GM12878 (cell line): ENCODE measurements around the gene SSNA1. TPM values are rescaled to one million over a fixed set of nuclear protein-coding genes. Genes with fewer than 3 reads are reported as not detected.

Source experiments
- ATAC-seq: fragments of 200-7000 bp; cut with Tn5 transposase; 3 replicates; pipeline ENCODE4 v1.9.1; 2020; ENCODE audit warnings: mild to moderate bottlenecking, moderate library complexity
- BruUV-seq: library from RNA; stranded (reverse); fragments of 400-500 nt; replicated peaks from 2 replicates; lab custom pipeline; 2021; lab: Mats Ljungman, UMichigan
- CTCF ChIA-PET: fragments of 300-600 bp; sonication (Branson Sonifier 250); formaldehyde crosslinking; extraction: SDS; loops from one replicate; lab custom pipeline; 2021; ENCODE audit warnings: inconsistent platforms; lab: Yijun Ruan, JAX
- POLR2A ChIA-PET: fragments of 350-600 bp; formaldehyde crosslinking; extraction: SDS; loops from one replicate; lab custom pipeline; 2021; ENCODE audit warnings: inconsistent platforms; lab: Charles Lee
- RAD21 ChIA-PET: fragments of 300-600 bp; sonication (Branson Sonifier 250); formaldehyde crosslinking; loops from one replicate; lab custom pipeline; 2023; ENCODE audit warnings: antibody characterized with exemption; ENCODE audit not compliant: unreplicated experiment; lab: Charles Lee
- SMC1A ChIA-PET: fragments of 300-600 bp; sonication (Branson Sonifier 250); formaldehyde crosslinking; loops from one replicate; lab custom pipeline; 2023; ENCODE audit not compliant: unreplicated experiment, uncharacterized antibody; lab: Charles Lee
- DNase-seq: peaks from one replicate; pipeline ENCODE4 v3.0.0-alpha.2; 2011; ENCODE audit warnings: low read depth, low spot score
- FAIRE-seq: peaks from 3 replicates; lab custom pipeline; 2011; peaks lifted over from hg19 to GRCh38; lab: Jason Lieb, UNC
- H2AFZ ChIP-seq: 2 replicates; pipeline ENCODE4 v1.6.0; 2011; ENCODE audit warnings: low read depth, low read length, control low read depth; ENCODE audit not compliant: control insufficient read depth
- H3K27ac ChIP-seq: 2 replicates; pipeline ENCODE4 v1.5.1; 2011; ENCODE audit warnings: control low read depth; ENCODE audit not compliant: control insufficient read depth, insufficient read depth
- H3K27me3 ChIP-seq, 2 experiments: replicated peaks in 1 of 2; 2 replicates each; pipeline versions ENCODE4 v1.6.0 to v1.6.1; 2011; ENCODE audit warnings: low read length in 1 of 2; ENCODE audit not compliant: control insufficient read depth in 2 of 2, insufficient read depth in 2 of 2
- H3K36me3 ChIP-seq, 2 experiments: 2 replicates each; pipeline ENCODE4 v1.5.1; 2011; ENCODE audit warnings: low read length in 1 of 2; ENCODE audit not compliant: control insufficient read depth in 2 of 2, insufficient read depth in 2 of 2
- H3K4me1 ChIP-seq: 2 replicates; pipeline ENCODE4 v1.6.1; 2011; ENCODE audit warnings: mild to moderate bottlenecking, low read length, moderate library complexity, mixed read lengths; ENCODE audit not compliant: control insufficient read depth, insufficient read depth
- H3K4me2 ChIP-seq: 2 replicates; pipeline ENCODE4 v1.6.0; 2011; ENCODE audit warnings: control low read depth; ENCODE audit not compliant: control insufficient read depth, insufficient read depth
- H3K4me3 ChIP-seq: fragments of 200-600 bp; sonication (generic); 2 replicates; pipeline ENCODE4 v1.5.1; 2016
- H3K79me2 ChIP-seq: 2 replicates; pipeline ENCODE4 v1.6.0; 2011; ENCODE audit warnings: low read length; ENCODE audit not compliant: control insufficient read depth, insufficient read depth
- H3K9ac ChIP-seq: 2 replicates; pipeline ENCODE4 v1.8.0; 2011; ENCODE audit warnings: low read length, control low read depth, mixed read lengths; ENCODE audit not compliant: control insufficient read depth, insufficient read depth
- H3K9me3 ChIP-seq: replicated peaks from 3 replicates; pipeline ENCODE4 v1.5.1; 2011; ENCODE audit warnings: mild to moderate bottlenecking, low read length; ENCODE audit not compliant: control insufficient read depth, insufficient read depth
- H4K20me1 ChIP-seq: 2 replicates; pipeline ENCODE4 v1.6.0; 2011; ENCODE audit not compliant: control insufficient read depth, insufficient read depth
- ATF7 ChIP-seq: fragments of 450-650 bp; IDR thresholded peaks from 2 replicates; pipeline ENCODE4 v1.6.1; 2016; ENCODE audit warnings: low read depth, mild to moderate bottlenecking
- POLR2A ChIP-seq: IDR thresholded peaks from 2 replicates; pipeline ENCODE4 v1.6.1; 2011; ENCODE audit warnings: low read depth, mild to moderate bottlenecking, low read length
- SIN3A ChIP-seq: IDR thresholded peaks from 2 replicates; pipeline ENCODE4 v1.6.1; 2012; ENCODE audit warnings: low read depth, low read length, improper control_type of control experiment
- WGBS: methylation state at CpG from one replicate; pipeline ENCODE4 v1.1.6; 2016; ENCODE audit warnings: low lambda C conversion rate; ENCODE audit not compliant: insufficient replicate concordance, insufficient coverage; ENCODE audit errors: missing lambda C conversion rate; 5-methylcytosine and 5-hydroxymethylcytosine counted together
- in situ Hi-C: fragments of 300-500 bp; cut with MboI; formaldehyde crosslinking; loops from 9 replicates; pipeline ENCODE4 v1.14.3; 2018; ENCODE audit warnings: mixed read lengths
- intact Hi-C: fragments of 100-400 bp; cut with micrococcal nuclease; formaldehyde crosslinking; loops from one replicate; pipeline ENCODE4 v1.14.2; 2022; ENCODE audit not compliant: unreplicated experiment
- polyA plus RNA-seq, 11 experiments: library from polyadenylated mRNA; depleted of rRNA in 4 of 11; unstranded in 6 of 11; stranded (reverse) in 5 of 11; fragments of >200 nt; fragmentation: Nextera tagmentation in 4 of 11; fragmentation: Illumina TruSeq in 1 of 11; extraction: Ambion mirVana in 4 of 11; extraction: Trizol in 1 of 11; gene quantifications; 1 replicate in 1 of 11; 2 replicates in 10 of 11; pipeline versions ENCODE4 v1.2.1 to v1.2.3, GENCODE V29; 2011 to 2016; ENCODE audit warnings: inconsistent platforms in 2 of 11, missing spikeins in 2 of 11, low read depth in 1 of 11
- total RNA-seq, 4 experiments: library from RNA; depleted of rRNA in 3 of 4; stranded (reverse); fragments of >200 nt in 3 of 4; fragmentation: Illumina TruSeq in 1 of 4; extraction: Trizol in 1 of 4; gene quantifications; 2 replicates each; pipeline versions ENCODE4 v1.2.1 to v1.2.3, GENCODE V29; 2013 to 2021
- TF ChIP-seq, protein P1 (sequence below): IDR thresholded peaks from 2 replicates; pipeline ENCODE4 v1.6.1; 2012; ENCODE audit warnings: improper control_type of control experiment, low read depth, low read length; ENCODE audit not compliant: insufficient replicate concordance

SSNA1 gene
- total and polyA plus RNA-seq, 10 of the 15 experiments (the other 5 are each of a cell fraction or from before 2014, with no cell fraction given), result 0.63 to 139 (median 78.0) TPM

DNA sequence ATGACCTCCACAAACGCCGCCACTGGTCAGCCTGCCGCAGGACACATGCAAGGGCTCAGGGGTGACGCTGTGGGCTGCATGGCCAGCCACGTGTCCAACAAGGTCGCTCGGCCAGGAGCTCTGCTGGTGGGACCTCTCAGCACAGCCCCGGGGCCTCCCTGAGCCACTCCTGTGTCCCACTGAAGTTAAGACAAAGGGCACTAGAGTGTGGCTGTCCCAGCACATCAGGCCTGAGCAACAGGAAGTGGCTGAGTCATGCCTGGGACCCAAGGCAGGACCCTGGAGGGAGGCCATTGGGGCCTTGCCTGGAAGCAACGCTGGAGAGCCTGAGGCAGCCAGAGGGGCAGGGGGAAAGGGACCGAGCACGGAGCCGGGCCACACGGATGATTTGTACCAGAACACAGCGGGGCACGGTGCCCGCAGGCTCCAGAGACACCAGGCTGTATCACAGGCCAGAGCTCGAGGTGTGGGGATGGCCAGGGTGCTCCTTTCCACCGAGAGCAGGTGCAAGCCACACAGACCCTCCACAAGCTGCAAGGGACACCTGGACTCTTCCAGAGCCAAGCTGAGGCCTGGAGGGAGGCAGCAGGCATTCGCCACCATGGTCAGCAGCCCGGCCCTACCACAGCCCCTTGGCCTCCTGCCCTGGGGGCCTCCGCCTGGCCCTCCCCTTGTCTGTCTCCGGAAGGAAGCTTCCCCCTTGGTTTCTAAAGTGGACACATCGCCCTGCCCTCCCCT lies 10.1 kb upstream of the SSNA1 start (continued):
- TF ChIP-seq, protein P1, sequence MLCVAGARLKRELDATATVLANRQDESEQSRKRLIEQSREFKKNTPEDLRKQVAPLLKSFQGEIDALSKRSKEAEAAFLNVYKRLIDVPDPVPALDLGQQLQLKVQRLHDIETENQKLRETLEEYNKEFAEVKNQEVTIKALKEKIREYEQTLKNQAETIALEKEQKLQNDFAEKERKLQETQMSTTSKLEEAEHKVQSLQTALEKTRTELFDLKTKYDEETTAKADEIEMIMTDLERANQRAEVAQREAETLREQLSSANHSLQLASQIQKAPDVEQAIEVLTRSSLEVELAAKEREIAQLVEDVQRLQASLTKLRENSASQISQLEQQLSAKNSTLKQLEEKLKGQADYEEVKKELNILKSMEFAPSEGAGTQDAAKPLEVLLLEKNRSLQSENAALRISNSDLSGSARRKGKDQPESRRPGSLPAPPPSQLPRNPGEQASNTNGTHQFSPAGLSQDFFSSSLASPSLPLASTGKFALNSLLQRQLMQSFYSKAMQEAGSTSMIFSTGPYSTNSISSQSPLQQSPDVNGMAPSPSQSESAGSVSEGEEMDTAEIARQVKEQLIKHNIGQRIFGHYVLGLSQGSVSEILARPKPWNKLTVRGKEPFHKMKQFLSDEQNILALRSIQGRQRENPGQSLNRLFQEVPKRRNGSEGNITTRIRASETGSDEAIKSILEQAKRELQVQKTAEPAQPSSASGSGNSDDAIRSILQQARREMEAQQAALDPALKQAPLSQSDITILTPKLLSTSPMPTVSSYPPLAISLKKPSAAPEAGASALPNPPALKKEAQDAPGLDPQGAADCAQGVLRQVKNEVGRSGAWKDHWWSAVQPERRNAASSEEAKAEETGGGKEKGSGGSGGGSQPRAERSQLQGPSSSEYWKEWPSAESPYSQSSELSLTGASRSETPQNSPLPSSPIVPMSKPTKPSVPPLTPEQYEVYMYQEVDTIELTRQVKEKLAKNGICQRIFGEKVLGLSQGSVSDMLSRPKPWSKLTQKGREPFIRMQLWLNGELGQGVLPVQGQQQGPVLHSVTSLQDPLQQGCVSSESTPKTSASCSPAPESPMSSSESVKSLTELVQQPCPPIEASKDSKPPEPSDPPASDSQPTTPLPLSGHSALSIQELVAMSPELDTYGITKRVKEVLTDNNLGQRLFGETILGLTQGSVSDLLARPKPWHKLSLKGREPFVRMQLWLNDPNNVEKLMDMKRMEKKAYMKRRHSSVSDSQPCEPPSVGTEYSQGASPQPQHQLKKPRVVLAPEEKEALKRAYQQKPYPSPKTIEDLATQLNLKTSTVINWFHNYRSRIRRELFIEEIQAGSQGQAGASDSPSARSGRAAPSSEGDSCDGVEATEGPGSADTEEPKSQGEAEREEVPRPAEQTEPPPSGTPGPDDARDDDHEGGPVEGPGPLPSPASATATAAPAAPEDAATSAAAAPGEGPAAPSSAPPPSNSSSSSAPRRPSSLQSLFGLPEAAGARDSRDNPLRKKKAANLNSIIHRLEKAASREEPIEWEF, result no peak
- no peak for TF ChIP-seq SIN3A
- TF ChIP-seq, all 136 proteins: peak for 0

DNA sequence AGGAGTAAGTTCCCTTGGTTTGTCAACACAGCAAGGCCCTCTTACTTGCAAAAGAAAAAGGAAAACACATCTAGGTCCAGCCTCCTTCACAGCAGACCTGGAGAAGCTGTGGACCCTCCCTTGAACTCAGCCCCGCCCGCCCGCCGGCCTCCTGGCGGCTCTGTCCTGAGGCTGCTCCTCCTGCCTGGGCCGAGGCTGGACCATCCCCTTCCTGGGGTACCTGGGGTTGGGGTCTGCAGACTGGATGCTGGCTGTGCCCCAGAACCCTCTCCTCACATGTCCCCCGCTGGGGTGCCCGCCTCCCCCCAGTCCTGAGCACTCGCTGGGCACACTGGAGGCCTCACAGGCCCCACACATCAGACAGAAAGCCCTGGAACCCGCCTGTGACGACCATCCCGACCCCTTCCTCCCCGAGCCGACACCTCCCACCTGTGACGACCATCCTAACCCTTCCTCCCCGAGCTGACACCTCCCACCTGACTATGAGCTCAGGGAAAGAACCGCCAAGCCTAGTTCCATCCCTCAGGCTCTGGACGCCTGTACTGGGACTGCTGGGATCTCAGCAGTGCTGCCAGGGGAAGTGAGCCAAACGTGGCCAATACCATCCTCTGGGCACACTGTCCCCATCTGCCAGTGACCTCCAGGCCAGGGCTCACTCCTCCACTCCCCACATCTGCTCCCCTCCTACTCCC lies 9.4 kb upstream of the SSNA1 start:
- Histone ChIP-seq H3K79me2 (no peaks in the 10 kb centered on the region), H2AFZ (no peak overlapping the region), H3K4me2 (no peak overlapping the region), H3K27ac (no peak overlapping the region), H3K9me3 (no peaks in the 10 kb centered on the region), H3K4me3 (no peak overlapping the region), H3K36me3 (peaks cover 7 to 23% of the 10 kb centered on the region in 2 experiments), H3K9ac (no peak overlapping the region), H3K27me3 (no peaks in the 10 kb centered on the region), H4K20me1 (no peaks in the 10 kb centered on the region), H3K4me1 (no peaks in the 10 kb centered on the region)
- intact Hi-C loops (no loop called here), in situ Hi-C loops (no loop called here)
- WGBS, result 89% methylated on average over 18 of the region's 19 CpGs
- 0 out of 2 replicates have a peak, but pooled peaks have one; percentile 19 for TF ChIP-seq POLR2A
- no peak for TF ChIP-seq ATF7
- CTCF ChIA-PET, result interaction anchor here (0.6 kb wide), 1 partner anchor 112 kb away, joined by 3 read pairs; no protein-coding TSS in a partner anchor
- RAD21 ChIA-PET, result no interaction called here
- FAIRE-seq (no peak), ATAC-seq (no peak), DNase-seq (no peak)
- no TSS peak for BruUV-seq
- SMC1A ChIA-PET, result no interaction called here
- POLR2A ChIA-PET, result no interaction called here
